Measurements from ENCODE around the gene DNAH17. TPM values are rescaled to one million over a fixed set of nuclear protein-coding genes. Genes with fewer than 3 reads are reported as not detected.

The DNAH17 gene
- total and polyA plus RNA-seq, 2 of the 13 experiments (the other 11 are each of a cell fraction or from before 2014, with no cell fraction given), result 0.86 to 1.6 TPM

GRCh38 chr17:78515480-78515879 lies 61.7 kb downstream of the DNAH17 start (continued):
- TF ChIP-seq NR2F1 (CRISPR knock-in tag; IDR thresholded peaks at IDR 0.05) (no peak), FUBP1 (CRISPR knock-in tag; IDR thresholded peaks at IDR 0.05; ENCODE audit: borderline replicate concordance) (no peak), PHF8 (CRISPR knock-in tag; IDR thresholded peaks at IDR 0.05) (no peak)

GRCh38 chr17:78514521-78514920 lies 62.7 kb downstream of the DNAH17 start:
- no TSS peak for BruUV-seq (replicated peaks)
- no peak overlapping the region for H3K9ac ChIP-seq (ENCODE audit: insufficient read depth, low read depth, low read length)
- H3K79me2 ChIP-seq (ENCODE audit: insufficient read depth, low read length), result no peaks in the 10 kb centered on the region
- in situ Hi-C loops (cut with HindIII; ENCODE audit: extremely low pct_ligation_motif_present, low pct_unique_long_range_greater_than_20kb), result no loop called here
- H3K36me3 ChIP-seq (replicated peaks in 1 of 2; ENCODE audit: control insufficient read depth in 1 of 2, insufficient read depth in 2 of 2, low read length in 2 of 2), result no peaks in the 10 kb centered on the region
- DNase-seq (ENCODE audit: low spot score) (no peak), ATAC-seq (no peak), FAIRE-seq (no peak)
- H3K4me1 ChIP-seq (ENCODE audit: insufficient read depth, low read length), result no peaks in the 10 kb centered on the region; the same call in 1 of the 2 replicates
- no peaks in the 10 kb centered on the region for H3K27me3 ChIP-seq (ENCODE audit: control insufficient read depth in 1 of 2, insufficient read depth in 2 of 2, low read length in 2 of 2)
- POLR2A ChIA-PET, result interaction anchor here (0.9 kb wide), 1 partner anchor 43 kb away, joined by 3 read pairs; no protein-coding TSS in a partner anchor
- intact Hi-C loops (cut with micrococcal nuclease; ENCODE audit: unreplicated experiment), result no loop called here
- H2AFZ ChIP-seq (ENCODE audit: low read length), result no peak overlapping the region
- H4K20me1 ChIP-seq (ENCODE audit: insufficient read depth, low read length), result no peaks in the 10 kb centered on the region
- WGBS (ENCODE audit: low lambda C conversion rate), result 79% methylated on average over 11 of the region's 18 CpGs
- no peak overlapping the region for H3K4me2 ChIP-seq (ENCODE audit: low read depth, low read length)
- no peak overlapping the region for H3K4me3 ChIP-seq (replicated peaks in 1 of 3; ENCODE audit: insufficient read depth in 1 of 3, low read depth in 2 of 3, low read length in 3 of 3)
- no peak overlapping the region for H3K27ac ChIP-seq (ENCODE audit: extremely low read length, insufficient read depth, low read length)
- no peaks in the 10 kb centered on the region for H3K9me3 ChIP-seq (ENCODE audit: low read length)
- CTCF ChIA-PET (ENCODE audit: low intra/inter-chr PET ratio, low total read pairs), result no interaction called here
- TF ChIP-seq MBD4 (IDR thresholded peaks at IDR 0.05; ENCODE audit: borderline replicate concordance, low read length) (no peak), TMF1 (CRISPR knock-in tag; IDR thresholded peaks at IDR 0.05; ENCODE audit: low read depth) (no peak), NRL (CRISPR knock-in tag; IDR thresholded peaks at IDR 0.05; ENCODE audit: borderline replicate concordance) (no peak), FOXP4 (CRISPR knock-in tag; IDR thresholded peaks at IDR 0.05) (no peak), AGO2 (optimal IDR thresholded peaks at IDR 0.05; ENCODE audit: low read depth, low read length) (no peak), MEIS2 (CRISPR knock-in tag; IDR thresholded peaks at IDR 0.05) (no peak)
- TF ChIP-seq, protein P1, sequence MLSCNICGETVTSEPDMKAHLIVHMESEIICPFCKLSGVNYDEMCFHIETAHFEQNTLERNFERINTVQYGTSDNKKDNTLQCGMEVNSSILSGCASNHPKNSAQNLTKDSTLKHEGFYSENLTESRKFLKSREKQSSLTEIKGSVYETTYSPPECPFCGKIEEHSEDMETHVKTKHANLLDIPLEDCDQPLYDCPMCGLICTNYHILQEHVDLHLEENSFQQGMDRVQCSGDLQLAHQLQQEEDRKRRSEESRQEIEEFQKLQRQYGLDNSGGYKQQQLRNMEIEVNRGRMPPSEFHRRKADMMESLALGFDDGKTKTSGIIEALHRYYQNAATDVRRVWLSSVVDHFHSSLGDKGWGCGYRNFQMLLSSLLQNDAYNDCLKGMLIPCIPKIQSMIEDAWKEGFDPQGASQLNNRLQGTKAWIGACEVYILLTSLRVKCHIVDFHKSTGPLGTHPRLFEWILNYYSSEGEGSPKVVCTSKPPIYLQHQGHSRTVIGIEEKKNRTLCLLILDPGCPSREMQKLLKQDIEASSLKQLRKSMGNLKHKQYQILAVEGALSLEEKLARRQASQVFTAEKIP (CRISPR knock-in tag; IDR thresholded peaks at IDR 0.05; ENCODE audit: borderline replicate concordance), result no peak
- TF ChIP-seq, protein P2, sequence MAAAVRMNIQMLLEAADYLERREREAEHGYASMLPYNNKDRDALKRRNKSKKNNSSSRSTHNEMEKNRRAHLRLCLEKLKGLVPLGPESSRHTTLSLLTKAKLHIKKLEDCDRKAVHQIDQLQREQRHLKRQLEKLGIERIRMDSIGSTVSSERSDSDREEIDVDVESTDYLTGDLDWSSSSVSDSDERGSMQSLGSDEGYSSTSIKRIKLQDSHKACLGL (CRISPR knock-in tag; IDR thresholded peaks at IDR 0.05), result no peak
- TF ChIP-seq, protein P3, sequence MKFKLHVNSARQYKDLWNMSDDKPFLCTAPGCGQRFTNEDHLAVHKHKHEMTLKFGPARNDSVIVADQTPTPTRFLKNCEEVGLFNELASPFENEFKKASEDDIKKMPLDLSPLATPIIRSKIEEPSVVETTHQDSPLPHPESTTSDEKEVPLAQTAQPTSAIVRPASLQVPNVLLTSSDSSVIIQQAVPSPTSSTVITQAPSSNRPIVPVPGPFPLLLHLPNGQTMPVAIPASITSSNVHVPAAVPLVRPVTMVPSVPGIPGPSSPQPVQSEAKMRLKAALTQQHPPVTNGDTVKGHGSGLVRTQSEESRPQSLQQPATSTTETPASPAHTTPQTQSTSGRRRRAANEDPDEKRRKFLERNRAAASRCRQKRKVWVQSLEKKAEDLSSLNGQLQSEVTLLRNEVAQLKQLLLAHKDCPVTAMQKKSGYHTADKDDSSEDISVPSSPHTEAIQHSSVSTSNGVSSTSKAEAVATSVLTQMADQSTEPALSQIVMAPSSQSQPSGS (CRISPR knock-in tag; IDR thresholded peaks at IDR 0.05), result no peak

All from HepG2 (cell line).